OCI-M2 (cell line): ENCODE results near the gene ANAPC16.
"Not testable (repeated sequence)": the region's sequence is repeated elsewhere in the genome, so short reads cannot be mapped to it uniquely, and the experiment has no call there.

Experiments
- DNase-seq: peaks from one replicate; lab custom pipeline; 2025; ENCODE audit not compliant: unreplicated experiment; lab: John Stamatoyannopoulos, UW

Gene ANAPC16

GRCh38 chr10:72211381-72211780 lies 4.4 kb upstream of the ANAPC16 start:
- DNase-seq = not testable (repeated sequence)

- DNase-seq = not testable (repeated sequence)
Measured at GRCh38 chr10:72211832-72212231, 4.0 kb upstream of the ANAPC16 start.

GRCh38 chr10:72218325-72218724 lies 2.5 kb downstream of the ANAPC16 start:
- DNase-seq = no peak

- no peak for DNase-seq
Measured at GRCh38 chr10:72218726-72219125, 2.9 kb downstream of the ANAPC16 start.

GRCh38 chr10:72219235-72219814 lies 3.5 kb downstream of the ANAPC16 start:
- DNase-seq = no peak

- DNase-seq = no peak
Measured at GRCh38 chr10:72220637-72221036, 4.8 kb downstream of the ANAPC16 start.

GRCh38 chr10:72221278-72221677 lies 5.5 kb downstream of the ANAPC16 start:
- no peak for DNase-seq

GRCh38 chr10:72223743-72224101 lies 7.9 kb downstream of the ANAPC16 start:
- DNase-seq = no peak

GRCh38 chr10:72224191-72224590 lies 8.4 kb downstream of the ANAPC16 start:
- not testable (repeated sequence) for DNase-seq

GRCh38 chr10:72226418-72227027 lies 10.7 kb downstream of the ANAPC16 start:
- DNase-seq = no peak

- DNase-seq = no peak
Measured at GRCh38 chr10:72227826-72228225, 12.0 kb downstream of the ANAPC16 start.

- no peak for DNase-seq
Measured at GRCh38 chr10:72228318-72228751, 12.5 kb downstream of the ANAPC16 start.

GRCh38 chr10:72229261-72230251 lies 13.7 kb downstream of the ANAPC16 start:
- DNase-seq = no peak

GRCh38 chr10:72233621-72234020 lies 17.8 kb downstream of the ANAPC16 start:
- no peak for DNase-seq

GRCh38 chr10:72234560-72235095 lies 18.8 kb downstream of the ANAPC16 start:
- no peak for DNase-seq

- DNase-seq = no peak
Measured at GRCh38 chr10:72235544-72236279, 19.9 kb downstream of the ANAPC16 start.

GRCh38 chr10:72238392-72239175 lies 22.8 kb downstream of the ANAPC16 start:
- DNase-seq = no peak

- DNase-seq = no peak
Measured at GRCh38 chr10:72239409-72239808, 23.6 kb downstream of the ANAPC16 start.

GRCh38 chr10:72240371-72240770 lies 24.6 kb downstream of the ANAPC16 start:
- no peak for DNase-seq

GRCh38 chr10:72241691-72242252 lies 26.0 kb downstream of the ANAPC16 start:
- DNase-seq = no peak
